ENCODE results near the gene ERVW-1. TPM values are rescaled to one million over a fixed set of nuclear protein-coding genes. Genes with fewer than 3 reads are reported as not detected.

Gene ERVW-1
- total RNA-seq, 2 experiments from 2014 or later: not detected

DNA sequence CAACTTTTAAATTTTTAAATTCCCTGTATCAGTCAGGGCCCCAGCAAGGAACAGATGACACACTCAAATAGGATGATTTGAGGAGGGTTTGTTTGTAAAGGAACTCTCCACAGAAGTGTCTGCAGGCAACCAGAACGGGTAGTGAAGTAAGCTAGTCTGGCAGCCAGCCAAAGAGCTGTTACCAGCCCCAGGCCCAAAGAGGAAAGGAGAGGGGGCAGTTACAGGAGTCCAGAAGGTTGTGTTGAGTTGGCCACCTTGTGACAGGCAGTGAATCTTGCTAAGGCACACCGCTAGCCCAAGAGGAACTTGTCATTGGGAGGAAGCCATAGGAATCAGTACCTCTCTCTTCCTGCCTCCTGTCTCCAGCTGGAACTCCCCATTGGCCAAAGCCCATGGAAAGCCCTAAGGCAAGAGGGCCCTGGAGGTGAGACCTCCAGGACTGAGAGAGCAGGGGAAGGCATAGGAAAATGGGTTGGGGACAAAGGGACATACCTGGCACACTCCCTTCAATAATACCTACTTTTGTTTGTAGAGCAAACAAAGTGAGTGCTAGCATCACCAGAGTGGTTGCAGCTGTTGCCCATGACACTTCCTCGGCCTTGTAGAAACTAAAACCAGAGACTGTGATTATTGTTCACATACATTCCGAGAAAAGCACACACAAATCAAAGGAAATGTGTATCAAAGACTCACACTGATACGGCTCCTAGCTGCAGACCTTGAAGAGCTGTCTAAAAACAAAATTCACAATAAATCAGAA, 55.9 kb downstream of the ERVW-1 start:
- intact Hi-C loops (cut with DNase I, micrococcal nuclease): loop anchor here (5.0 kb wide), 2 partner anchors 40 to 630 kb away; no protein-coding TSS in a partner anchor
- Mint-ChIP-seq H3K9me3 (no peaks in the 10 kb centered on the region), H3K36me3 (ENCODE audit: low read depth) (no peaks in the 10 kb centered on the region), H3K27ac (no peak overlapping the region), H3K4me3 (no peak overlapping the region), H3K27me3 (peaks cover 12% of the 10 kb centered on the region), H3K4me1 (ENCODE audit: low read depth) (peaks cover 12% of the 10 kb centered on the region)
- ATAC-seq (ENCODE audit: poor library complexity): no peak
- no peak overlapping the region for H3K27ac ChIP-seq (ENCODE audit: low read depth in 1 of 2, low read length in 2 of 2)
- peaks cover 11% of the 10 kb centered on the region for H3K4me1 ChIP-seq (ENCODE audit: insufficient read depth, low read length)
- H3K9me3 ChIP-seq (ENCODE audit: control insufficient read depth in 1 of 2, insufficient read depth in 1 of 2, low read length in 2 of 2): no peaks in the 10 kb centered on the region
- no peaks in the 10 kb centered on the region for H3K36me3 ChIP-seq (ENCODE audit: insufficient read depth, low read length)
- TF ChIP-seq, protein P1, sequence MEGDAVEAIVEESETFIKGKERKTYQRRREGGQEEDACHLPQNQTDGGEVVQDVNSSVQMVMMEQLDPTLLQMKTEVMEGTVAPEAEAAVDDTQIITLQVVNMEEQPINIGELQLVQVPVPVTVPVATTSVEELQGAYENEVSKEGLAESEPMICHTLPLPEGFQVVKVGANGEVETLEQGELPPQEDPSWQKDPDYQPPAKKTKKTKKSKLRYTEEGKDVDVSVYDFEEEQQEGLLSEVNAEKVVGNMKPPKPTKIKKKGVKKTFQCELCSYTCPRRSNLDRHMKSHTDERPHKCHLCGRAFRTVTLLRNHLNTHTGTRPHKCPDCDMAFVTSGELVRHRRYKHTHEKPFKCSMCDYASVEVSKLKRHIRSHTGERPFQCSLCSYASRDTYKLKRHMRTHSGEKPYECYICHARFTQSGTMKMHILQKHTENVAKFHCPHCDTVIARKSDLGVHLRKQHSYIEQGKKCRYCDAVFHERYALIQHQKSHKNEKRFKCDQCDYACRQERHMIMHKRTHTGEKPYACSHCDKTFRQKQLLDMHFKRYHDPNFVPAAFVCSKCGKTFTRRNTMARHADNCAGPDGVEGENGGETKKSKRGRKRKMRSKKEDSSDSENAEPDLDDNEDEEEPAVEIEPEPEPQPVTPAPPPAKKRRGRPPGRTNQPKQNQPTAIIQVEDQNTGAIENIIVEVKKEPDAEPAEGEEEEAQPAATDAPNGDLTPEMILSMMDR (IDR thresholded peaks at IDR 0.05): no peak
- POLR2A ChIA-PET: interaction anchor here (6.0 kb wide), 1 partner anchor 26 kb away, joined by 50 read pairs; the partner anchor contains the start of gene GATAD1
- H3K4me3 ChIP-seq (ENCODE audit: low read length): no peak overlapping the region
- DNase-seq: no peak
- H3K27me3 ChIP-seq (ENCODE audit: control insufficient read depth in 1 of 2, insufficient read depth in 2 of 2, low read length in 2 of 2): peaks cover 2 to 11% of the 10 kb centered on the region in 2 experiments
- CTCF ChIA-PET: interaction anchor here (4.5 kb wide), 1 partner anchor 26 kb away, joined by 41 read pairs; the partner anchor contains the start of gene GATAD1

Other genes starting within 250 kb of the ERVW-1 start
- 10 to 100 TPM; 28.6 to 28.7 TPM for gene KRIT1, start 232.0 kb downstream of the ERVW-1 start, total RNA-seq
- 10 to 100 TPM; 60.0 to 66.9 TPM for gene ANKIB1, start 232.0 kb downstream of the ERVW-1 start, total RNA-seq
- 10 to 100 TPM; 12.0 to 13.5 TPM for gene GATAD1, start 30.5 kb downstream of the ERVW-1 start, total RNA-seq
- 10 to 100 TPM; 19.7 to 20.7 TPM for gene PEX1, start 50.6 kb upstream of the ERVW-1 start, total RNA-seq
- gene RBM48, start 50.8 kb upstream of the ERVW-1 start, total RNA-seq: 10 to 100 TPM; 45.4 to 47.3 TPM
- gene FAM133B, start 112.4 kb upstream of the ERVW-1 start, total RNA-seq: 10 to 100 TPM; 81.2 to 83.8 TPM